Measurements from ENCODE around the gene COBLL1. TPM values are rescaled to one million over a fixed set of nuclear protein-coding genes. Genes with fewer than 3 reads are reported as not detected.

The COBLL1 gene
- total RNA-seq, 1 experiment from 2014 or later = 4.4 TPM

DNA sequence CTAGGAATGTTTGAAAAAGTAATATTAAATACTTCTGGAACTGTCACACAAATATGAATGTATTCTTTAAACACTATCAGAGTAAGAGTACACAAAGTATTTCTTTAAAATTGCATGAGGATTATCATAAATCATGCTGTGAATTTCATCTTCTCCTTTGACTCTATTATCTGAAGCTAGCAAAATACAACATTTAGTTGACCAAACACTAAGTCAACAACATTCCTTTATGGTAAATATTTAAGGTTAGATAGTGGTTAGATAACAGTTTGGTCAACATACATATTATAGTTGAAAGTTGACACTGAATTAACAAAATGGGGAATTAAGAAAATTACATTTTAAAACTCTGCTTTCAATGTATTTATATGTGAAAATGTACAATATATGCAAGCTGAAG, 148.2 kb downstream of the COBLL1 start:
- intact Hi-C loops (cut with micrococcal nuclease; ENCODE audit: unreplicated experiment) = no loop called here
- Histone ChIP-seq H3K4me3 (ENCODE audit: low read depth in 2 of 2, low read length in 2 of 2) (no peak overlapping the region), H3K27me3 (ENCODE audit: control insufficient read depth, insufficient read depth, low read length) (no peaks in the 10 kb centered on the region), H3K4me1 (ENCODE audit: control insufficient read depth, insufficient read depth, low read length) (no peaks in the 10 kb centered on the region), H3K9me3 (ENCODE audit: control insufficient read depth, insufficient read depth, low read depth, low read length) (no peaks in the 10 kb centered on the region), H3K27ac (ENCODE audit: low read length) (no peak overlapping the region), H3K36me3 (ENCODE audit: control insufficient read depth, insufficient read depth, low read length) (no peaks in the 10 kb centered on the region)
- no peak for TF ChIP-seq SIN3A (IDR thresholded peaks at IDR 0.05; ENCODE audit: borderline replicate concordance, insufficient read depth, low read depth, low read length)
- TF ChIP-seq POLR2AphosphoS5 (IDR thresholded peaks at IDR 0.05; ENCODE audit: low read depth, low read length) = no peak
- no peak for TF ChIP-seq TCF7L2 (IDR thresholded peaks at IDR 0.05; ENCODE audit: low read depth, low read length)
- TF ChIP-seq, protein P1, sequence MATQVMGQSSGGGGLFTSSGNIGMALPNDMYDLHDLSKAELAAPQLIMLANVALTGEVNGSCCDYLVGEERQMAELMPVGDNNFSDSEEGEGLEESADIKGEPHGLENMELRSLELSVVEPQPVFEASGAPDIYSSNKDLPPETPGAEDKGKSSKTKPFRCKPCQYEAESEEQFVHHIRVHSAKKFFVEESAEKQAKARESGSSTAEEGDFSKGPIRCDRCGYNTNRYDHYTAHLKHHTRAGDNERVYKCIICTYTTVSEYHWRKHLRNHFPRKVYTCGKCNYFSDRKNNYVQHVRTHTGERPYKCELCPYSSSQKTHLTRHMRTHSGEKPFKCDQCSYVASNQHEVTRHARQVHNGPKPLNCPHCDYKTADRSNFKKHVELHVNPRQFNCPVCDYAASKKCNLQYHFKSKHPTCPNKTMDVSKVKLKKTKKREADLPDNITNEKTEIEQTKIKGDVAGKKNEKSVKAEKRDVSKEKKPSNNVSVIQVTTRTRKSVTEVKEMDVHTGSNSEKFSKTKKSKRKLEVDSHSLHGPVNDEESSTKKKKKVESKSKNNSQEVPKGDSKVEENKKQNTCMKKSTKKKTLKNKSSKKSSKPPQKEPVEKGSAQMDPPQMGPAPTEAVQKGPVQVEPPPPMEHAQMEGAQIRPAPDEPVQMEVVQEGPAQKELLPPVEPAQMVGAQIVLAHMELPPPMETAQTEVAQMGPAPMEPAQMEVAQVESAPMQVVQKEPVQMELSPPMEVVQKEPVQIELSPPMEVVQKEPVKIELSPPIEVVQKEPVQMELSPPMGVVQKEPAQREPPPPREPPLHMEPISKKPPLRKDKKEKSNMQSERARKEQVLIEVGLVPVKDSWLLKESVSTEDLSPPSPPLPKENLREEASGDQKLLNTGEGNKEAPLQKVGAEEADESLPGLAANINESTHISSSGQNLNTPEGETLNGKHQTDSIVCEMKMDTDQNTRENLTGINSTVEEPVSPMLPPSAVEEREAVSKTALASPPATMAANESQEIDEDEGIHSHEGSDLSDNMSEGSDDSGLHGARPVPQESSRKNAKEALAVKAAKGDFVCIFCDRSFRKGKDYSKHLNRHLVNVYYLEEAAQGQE (IDR thresholded peaks at IDR 0.05; ENCODE audit: insufficient read depth in 1 of 2, low read depth in 2 of 2, low read length in 1 of 2) = no peak
- TF ChIP-seq, protein P2, sequence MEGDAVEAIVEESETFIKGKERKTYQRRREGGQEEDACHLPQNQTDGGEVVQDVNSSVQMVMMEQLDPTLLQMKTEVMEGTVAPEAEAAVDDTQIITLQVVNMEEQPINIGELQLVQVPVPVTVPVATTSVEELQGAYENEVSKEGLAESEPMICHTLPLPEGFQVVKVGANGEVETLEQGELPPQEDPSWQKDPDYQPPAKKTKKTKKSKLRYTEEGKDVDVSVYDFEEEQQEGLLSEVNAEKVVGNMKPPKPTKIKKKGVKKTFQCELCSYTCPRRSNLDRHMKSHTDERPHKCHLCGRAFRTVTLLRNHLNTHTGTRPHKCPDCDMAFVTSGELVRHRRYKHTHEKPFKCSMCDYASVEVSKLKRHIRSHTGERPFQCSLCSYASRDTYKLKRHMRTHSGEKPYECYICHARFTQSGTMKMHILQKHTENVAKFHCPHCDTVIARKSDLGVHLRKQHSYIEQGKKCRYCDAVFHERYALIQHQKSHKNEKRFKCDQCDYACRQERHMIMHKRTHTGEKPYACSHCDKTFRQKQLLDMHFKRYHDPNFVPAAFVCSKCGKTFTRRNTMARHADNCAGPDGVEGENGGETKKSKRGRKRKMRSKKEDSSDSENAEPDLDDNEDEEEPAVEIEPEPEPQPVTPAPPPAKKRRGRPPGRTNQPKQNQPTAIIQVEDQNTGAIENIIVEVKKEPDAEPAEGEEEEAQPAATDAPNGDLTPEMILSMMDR (IDR thresholded peaks at IDR 0.05) = no peak
- POLR2A ChIA-PET = no interaction called here
- BruUV-seq (replicated peaks) = no TSS peak
- no peak for DNase-seq (ENCODE audit: low read depth, low spot score)
- ATAC-seq = no peak
- in situ Hi-C loops (cut with HindIII; ENCODE audit: low pct_unique_long_range_greater_than_20kb, low sequenced_read_pairs) = no loop called here
- CTCF ChIA-PET = no interaction called here

GRCh38 chr2:164692958-164693357, 148.7 kb downstream of the COBLL1 start:
- Histone ChIP-seq H3K9me3 (ENCODE audit: control insufficient read depth, insufficient read depth, low read depth, low read length) (no peaks in the 10 kb centered on the region), H3K36me3 (ENCODE audit: control insufficient read depth, insufficient read depth, low read length) (no peaks in the 10 kb centered on the region), H3K4me1 (ENCODE audit: control insufficient read depth, insufficient read depth, low read length) (no peaks in the 10 kb centered on the region), H3K4me3 (ENCODE audit: low read depth in 2 of 2, low read length in 2 of 2) (no peak overlapping the region), H3K27me3 (ENCODE audit: control insufficient read depth, insufficient read depth, low read length) (no peaks in the 10 kb centered on the region), H3K27ac (ENCODE audit: low read length) (no peak overlapping the region)
- ATAC-seq (no peak), DNase-seq (ENCODE audit: low read depth, low spot score) (no peak)
- ChIA-PET CTCF (no interaction called here), POLR2A (no interaction called here)
- intact Hi-C loops (cut with micrococcal nuclease; ENCODE audit: unreplicated experiment) = no loop called here
- TF ChIP-seq, protein P2 (IDR thresholded peaks at IDR 0.05) = no peak
- TF ChIP-seq, protein P1 (IDR thresholded peaks at IDR 0.05; ENCODE audit: insufficient read depth in 1 of 2, low read depth in 2 of 2, low read length in 1 of 2) = no peak
- TF ChIP-seq POLR2AphosphoS5 (IDR thresholded peaks at IDR 0.05; ENCODE audit: low read depth, low read length) = no peak
- BruUV-seq (replicated peaks) = no TSS peak
- in situ Hi-C loops (cut with HindIII; ENCODE audit: low pct_unique_long_range_greater_than_20kb, low sequenced_read_pairs) = no loop called here

All from Panc1 (cell line).